Neural cell (in vitro differentiated cells): ENCODE measurements around the gene NTN5.

Experiments used
- EP300 ChIP-seq: fragments of 450-650 bp; conservative IDR thresholded peaks from 2 replicates; pipeline ENCODE4 v1.6.1; 2014; ENCODE audit warnings: antibody characterized with exemption, mild to moderate bottlenecking, moderate library complexity; ENCODE audit not compliant: poor library complexity, severe bottlenecking
- EZH2 ChIP-seq: fragments of 200-600, 300-800 bp; shearing (Covaris generic), sonication (generic); IDR thresholded peaks from 2 replicates; pipeline ENCODE4 v1.6.1; 2014; ENCODE audit warnings: antibody characterized with exemption, low read length, borderline replicate concordance, mild to moderate bottlenecking; ENCODE audit not compliant: insufficient read depth, poor library complexity, severe bottlenecking
- TAF1 ChIP-seq: IDR thresholded peaks from 2 replicates; pipeline ENCODE4 v1.6.1; 2012; ENCODE audit warnings: low read depth
- TF ChIP-seq, protein P1 (sequence below): fragments of 450-650 bp; IDR thresholded peaks from 2 replicates; pipeline ENCODE4 v1.5.1; 2014; ENCODE audit warnings: antibody characterized with exemption, mild to moderate bottlenecking, moderate library complexity; ENCODE audit not compliant: poor library complexity, severe bottlenecking
- TF ChIP-seq, protein P2 (sequence below): IDR thresholded peaks from 2 replicates; pipeline ENCODE4 v1.6.1; 2012; ENCODE audit warnings: borderline replicate concordance

DNA sequence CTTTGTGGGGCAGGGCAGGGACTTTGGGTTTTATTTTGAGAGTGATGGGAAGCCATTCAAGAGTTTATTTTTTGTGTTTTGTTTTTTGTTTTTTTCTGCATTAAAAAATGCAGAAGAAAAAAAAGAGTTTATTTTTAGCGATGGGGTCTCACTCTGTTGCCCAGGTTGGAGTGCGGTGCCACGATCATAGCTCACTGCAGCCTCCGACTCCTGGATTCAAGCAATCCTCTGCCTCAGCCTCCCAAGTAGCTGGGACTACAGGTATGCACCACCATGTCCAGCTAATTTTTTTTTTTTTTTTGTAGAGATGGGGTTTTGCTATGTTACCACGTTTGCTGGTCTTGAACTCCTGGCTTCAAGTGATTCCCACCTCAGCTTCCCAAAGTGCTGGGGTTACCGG lies 14.3 kb downstream of the NTN5 start:
- TF ChIP-seq, protein P1, sequence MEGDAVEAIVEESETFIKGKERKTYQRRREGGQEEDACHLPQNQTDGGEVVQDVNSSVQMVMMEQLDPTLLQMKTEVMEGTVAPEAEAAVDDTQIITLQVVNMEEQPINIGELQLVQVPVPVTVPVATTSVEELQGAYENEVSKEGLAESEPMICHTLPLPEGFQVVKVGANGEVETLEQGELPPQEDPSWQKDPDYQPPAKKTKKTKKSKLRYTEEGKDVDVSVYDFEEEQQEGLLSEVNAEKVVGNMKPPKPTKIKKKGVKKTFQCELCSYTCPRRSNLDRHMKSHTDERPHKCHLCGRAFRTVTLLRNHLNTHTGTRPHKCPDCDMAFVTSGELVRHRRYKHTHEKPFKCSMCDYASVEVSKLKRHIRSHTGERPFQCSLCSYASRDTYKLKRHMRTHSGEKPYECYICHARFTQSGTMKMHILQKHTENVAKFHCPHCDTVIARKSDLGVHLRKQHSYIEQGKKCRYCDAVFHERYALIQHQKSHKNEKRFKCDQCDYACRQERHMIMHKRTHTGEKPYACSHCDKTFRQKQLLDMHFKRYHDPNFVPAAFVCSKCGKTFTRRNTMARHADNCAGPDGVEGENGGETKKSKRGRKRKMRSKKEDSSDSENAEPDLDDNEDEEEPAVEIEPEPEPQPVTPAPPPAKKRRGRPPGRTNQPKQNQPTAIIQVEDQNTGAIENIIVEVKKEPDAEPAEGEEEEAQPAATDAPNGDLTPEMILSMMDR = no peak
- TF ChIP-seq TAF1 (no peak), EP300 (no peak), EZH2 (no peak)
- TF ChIP-seq, protein P2, sequence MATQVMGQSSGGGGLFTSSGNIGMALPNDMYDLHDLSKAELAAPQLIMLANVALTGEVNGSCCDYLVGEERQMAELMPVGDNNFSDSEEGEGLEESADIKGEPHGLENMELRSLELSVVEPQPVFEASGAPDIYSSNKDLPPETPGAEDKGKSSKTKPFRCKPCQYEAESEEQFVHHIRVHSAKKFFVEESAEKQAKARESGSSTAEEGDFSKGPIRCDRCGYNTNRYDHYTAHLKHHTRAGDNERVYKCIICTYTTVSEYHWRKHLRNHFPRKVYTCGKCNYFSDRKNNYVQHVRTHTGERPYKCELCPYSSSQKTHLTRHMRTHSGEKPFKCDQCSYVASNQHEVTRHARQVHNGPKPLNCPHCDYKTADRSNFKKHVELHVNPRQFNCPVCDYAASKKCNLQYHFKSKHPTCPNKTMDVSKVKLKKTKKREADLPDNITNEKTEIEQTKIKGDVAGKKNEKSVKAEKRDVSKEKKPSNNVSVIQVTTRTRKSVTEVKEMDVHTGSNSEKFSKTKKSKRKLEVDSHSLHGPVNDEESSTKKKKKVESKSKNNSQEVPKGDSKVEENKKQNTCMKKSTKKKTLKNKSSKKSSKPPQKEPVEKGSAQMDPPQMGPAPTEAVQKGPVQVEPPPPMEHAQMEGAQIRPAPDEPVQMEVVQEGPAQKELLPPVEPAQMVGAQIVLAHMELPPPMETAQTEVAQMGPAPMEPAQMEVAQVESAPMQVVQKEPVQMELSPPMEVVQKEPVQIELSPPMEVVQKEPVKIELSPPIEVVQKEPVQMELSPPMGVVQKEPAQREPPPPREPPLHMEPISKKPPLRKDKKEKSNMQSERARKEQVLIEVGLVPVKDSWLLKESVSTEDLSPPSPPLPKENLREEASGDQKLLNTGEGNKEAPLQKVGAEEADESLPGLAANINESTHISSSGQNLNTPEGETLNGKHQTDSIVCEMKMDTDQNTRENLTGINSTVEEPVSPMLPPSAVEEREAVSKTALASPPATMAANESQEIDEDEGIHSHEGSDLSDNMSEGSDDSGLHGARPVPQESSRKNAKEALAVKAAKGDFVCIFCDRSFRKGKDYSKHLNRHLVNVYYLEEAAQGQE = no peak
